HG03520 (cell line): Measurements from ENCODE around the gene ADNP.
A peak's percentile ranks its signal among the peaks of the same experiment; 100 is the strongest.

ENCODE experiments used
- ATAC-seq: cut with Tn5 transposase; IDR thresholded peaks from one replicate; pipeline ENCODE4 v1.9.1; 2021; ENCODE audit warnings: mild to moderate bottlenecking, moderate library complexity; ENCODE audit not compliant: unreplicated experiment

Gene ADNP

DNA sequence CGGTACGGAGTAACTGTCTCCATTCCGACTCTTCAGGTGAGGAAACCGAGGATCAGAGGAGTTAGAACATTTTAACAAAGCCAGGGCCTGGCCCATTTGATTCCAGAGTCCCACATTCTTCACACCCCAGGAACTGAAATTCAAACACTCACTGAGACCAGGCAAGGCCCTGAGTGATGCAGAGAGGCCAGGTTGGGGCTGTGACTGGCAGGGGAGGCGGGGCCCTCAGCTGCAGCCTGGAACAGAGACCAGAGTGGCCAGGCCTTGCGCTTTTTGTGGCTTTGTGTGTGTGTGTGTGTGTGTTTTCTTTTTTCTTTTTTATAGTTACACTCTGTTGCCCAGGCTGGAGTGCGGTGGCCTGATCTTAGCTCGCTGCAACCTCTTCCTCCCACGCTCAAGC lies 79.2 kb downstream of the ADNP start:
- no peak for ATAC-seq

DNA sequence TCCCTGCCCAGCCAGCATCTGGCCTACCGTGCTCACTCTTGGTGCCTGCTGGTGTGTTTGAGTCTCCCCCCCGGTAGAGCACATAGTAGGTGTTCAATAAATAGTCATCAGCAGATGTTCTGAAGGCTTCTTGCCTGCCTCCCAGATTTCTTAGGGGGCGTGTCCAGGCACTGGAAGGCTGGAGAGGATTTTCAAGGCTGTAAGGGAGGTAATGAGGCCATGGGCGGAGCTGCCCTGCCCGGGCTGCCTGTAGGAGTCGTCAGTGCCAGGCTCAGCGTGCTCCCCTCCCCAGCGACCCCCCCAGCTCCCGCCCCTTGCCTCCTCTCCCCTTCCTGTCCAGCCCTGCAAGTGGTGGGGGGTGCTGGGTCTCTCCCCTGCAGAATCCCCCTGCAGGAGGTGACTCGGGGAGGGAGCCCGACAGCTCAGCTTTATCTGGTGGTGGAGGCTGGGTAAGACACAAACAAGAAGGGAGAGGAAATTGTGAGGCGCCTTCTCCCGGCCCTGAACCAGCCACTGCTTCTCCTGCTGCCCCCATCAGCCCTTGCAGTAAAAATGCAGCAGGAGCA lies 80.4 kb downstream of the ADNP start:
- no peak for ATAC-seq

DNA sequence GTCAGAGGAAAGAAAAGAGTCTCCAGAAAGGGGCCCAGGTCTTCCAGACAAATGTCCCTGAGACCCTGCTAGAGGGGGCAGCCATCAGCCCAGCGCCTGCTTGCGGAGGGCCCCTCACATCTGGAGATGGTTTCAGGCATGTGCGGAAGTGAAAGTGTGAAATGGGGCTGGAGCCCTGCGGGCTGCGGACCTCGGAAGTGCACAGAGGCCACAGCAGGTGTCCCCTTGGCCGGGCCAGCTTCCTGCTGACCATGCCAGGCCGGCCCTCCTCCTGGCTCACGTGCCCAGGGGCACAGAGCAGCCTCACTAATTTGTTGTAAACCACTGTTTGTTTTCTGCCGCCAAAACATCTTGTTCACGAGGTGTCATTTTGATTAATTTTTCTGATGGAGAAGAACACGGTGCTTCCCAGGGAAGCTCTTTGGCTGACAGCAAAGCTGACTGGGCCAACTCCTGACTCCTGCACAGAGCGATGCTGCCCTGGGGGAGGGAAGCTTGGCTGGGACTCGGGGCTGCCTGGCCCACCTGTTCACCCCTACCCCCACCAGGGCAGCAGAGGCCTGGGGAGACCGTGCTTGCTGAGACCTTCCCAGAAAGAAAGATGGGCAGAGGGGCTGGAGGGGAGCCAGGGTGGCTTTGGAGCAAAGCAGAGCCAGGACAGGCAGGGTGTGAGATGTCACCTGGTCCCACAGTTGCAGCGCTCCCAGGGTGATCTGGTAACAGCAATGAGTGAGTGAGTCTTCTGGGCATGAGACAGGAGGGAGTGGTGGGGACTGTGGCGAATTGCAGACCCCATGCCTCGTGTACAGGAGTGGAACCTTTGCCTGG lies 82.2 kb downstream of the ADNP start:
- ATAC-seq, result no peak

DNA sequence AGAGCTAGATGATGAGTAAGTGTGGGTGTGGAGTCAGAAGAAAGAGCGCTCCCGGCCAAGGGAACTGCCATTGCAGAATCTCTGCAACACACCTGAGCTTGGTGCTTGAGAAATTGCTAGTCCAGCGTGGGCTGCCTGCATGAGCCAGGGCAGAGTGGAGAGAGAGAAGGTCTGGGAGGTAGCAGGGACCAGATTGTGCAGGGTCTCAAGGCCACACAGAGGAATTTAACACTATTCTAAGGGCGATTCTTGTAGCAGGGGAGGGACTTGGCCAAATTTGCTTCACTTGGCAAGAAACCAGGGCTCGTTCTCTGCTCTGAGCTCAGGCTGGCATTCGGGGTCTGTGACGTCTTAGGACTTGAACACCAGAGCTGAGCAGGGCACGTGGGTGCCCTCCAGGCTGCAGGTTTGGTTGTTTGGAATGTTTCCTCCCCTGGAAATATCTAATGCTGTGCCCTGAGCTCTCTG lies 82.9 kb downstream of the ADNP start:
- ATAC-seq, result no peak

DNA sequence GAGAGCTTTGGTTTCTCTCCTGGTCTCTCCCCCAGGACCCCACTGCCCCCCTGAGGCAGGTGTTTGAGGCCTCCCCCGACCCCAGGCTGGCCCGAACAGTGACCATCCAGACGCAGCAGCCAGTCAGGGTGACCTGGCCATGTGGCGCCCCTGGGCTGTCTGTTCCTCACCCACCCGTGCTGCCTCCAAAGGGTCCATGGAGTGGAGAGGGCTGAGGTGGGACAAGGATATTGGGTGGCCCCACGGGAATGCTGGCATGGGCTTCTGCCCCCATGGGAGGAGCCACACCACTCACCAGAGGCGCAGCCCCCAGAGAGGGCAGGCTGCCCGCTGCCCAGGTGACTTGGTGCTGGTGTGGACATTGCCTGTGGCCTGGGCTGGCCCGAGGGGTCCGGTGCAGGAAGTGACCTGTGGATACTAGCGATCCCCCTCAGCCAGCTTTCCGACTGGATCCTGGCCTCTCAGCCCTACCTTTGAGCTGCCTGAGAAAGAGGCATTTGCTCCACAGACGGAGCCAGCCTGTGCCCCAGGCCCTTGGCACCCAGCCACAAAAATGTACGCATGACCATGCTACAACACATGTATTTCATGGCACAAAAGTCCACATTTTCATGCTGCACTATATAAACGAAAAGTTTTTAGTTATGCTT lies 85.5 kb downstream of the ADNP start:
- ATAC-seq, result no peak

DNA sequence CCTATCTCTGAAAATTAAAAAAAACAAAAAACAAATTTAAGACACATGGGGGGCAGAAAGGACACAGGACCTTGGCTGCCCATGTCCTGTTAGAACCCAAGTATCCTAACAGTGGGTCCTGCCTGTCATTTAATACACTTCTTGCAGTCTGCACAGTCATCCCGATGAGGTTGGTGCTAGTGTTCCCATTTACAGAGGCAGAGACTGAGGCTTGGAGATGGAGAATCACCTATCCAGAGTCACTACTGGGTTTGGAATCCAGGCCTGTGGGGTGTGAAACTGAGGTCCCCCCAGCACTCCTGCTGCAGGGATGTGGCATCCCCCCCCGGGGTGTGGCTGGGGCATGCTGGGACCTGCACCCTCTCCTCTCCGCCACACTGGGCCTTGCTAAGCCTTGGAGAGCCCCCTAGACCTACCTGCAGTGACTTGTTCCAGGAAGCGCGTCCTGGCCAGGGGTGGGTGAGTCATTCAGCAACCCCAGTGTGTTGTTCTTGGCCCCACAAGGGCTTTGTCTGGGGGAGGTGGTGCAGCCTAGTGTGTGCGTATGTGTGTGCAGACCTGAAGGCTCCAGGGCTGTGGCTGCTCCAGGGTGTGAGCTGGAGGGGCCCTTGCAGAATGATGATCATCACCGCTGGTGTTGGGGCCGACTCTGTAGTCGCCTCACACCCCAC lies 86.7 kb downstream of the ADNP start:
- peak; percentile 84 for ATAC-seq

DNA sequence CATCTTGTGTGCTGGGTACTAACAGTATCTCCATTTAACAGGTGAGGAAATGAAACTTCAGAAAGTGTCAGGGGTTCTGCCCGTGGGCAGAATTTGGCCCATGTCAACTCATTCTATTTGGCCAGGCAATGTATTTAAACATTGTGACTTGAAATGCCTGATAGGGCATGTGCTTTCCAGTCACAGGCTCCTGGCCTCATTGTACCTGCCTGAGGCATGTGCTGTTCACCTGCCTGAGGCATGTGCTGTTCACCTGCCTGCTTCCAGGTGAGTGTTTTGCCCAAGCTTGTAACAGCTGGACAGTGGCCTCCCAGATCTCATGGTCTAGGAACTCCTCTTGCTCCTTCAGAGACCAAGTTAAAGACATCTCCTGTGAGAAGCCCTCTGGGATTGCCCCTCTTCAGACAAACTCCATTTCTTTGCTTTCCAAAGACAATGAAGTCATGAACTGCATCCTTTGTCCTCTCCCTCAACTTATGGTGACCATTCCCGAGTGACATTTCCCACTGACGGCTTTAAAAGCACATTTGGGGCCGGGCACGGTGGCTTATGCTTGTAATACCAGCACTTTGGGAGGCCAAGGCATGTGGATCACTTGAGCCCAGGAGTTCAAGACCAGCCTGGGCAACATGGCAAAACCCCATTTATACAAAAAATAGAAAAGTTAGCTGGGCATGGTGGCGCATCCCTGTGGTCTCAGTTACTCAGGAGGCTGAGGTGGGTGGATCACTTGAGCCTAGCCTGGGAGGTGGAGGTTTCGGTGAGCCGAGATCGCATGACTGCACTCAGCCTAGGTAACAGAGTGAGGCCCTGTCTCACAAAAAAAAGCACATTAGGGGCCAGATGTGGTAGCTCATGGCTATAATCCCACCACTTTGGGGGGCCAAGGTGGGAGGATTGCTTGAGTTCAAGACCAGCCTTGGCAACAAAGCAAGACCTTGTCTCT lies 87.6 kb downstream of the ADNP start:
- no peak for ATAC-seq

DNA sequence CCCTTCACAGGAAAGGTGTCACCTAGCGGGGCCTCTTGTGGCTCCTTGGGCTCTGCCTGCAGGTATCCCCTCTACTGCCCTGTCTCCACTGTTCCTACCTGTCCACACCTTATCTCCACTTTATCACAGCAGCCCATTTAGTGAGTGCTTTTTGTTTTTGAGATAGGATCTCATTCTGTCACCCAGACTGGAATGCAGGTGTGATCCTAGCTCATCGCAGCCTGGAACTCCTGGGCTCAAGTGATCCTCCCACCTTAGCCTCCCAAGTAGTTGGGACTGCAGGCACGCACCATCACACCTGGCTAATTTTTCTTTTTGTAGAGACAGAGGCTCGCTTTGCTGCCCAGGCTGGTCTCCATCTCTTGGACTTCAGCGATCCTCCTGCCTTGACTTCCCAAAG lies 88.4 kb downstream of the ADNP start:
- no peak for ATAC-seq
